Measurements from ENCODE around the gene RSPO1.

- TF ChIP-seq CTCF (IDR thresholded peaks at IDR 0.05) (no peak), POLR2A (IDR thresholded peaks at IDR 0.05) (no peak), POLR2AphosphoS5 (IDR thresholded peaks at IDR 0.05) (no peak)
Measured at GRCh38 chr1:37606481-37607263, 28.0 kb downstream of the RSPO1 start.
